BLaER1 (cell line): Measurements from ENCODE around the gene SYT9.

Experiments
- H3K27ac ChIP-seq: shearing (Covaris generic); formaldehyde crosslinking; 2 replicates; pipeline ENCODE4 v1.8.1; 2022
- H3K27me3 ChIP-seq: shearing (Covaris generic); formaldehyde crosslinking; 2 replicates; pipeline ENCODE4 v1.8.1; 2022
- H3K36me3 ChIP-seq: shearing (Covaris generic); formaldehyde crosslinking; 2 replicates; pipeline ENCODE4 v1.8.1; 2022
- H3K4me1 ChIP-seq: shearing (Covaris generic); formaldehyde crosslinking; 2 replicates; pipeline ENCODE4 v1.8.1; 2022
- H3K4me2 ChIP-seq: shearing (Covaris generic); formaldehyde crosslinking; 2 replicates; pipeline ENCODE4 v1.8.1; 2022
- H3K4me3 ChIP-seq: shearing (Covaris generic); formaldehyde crosslinking; 2 replicates; pipeline ENCODE4 v1.8.1; 2022
- H3K9ac ChIP-seq: shearing (Covaris generic); formaldehyde crosslinking; 2 replicates; pipeline ENCODE4 v1.8.1; 2022
- H3K9me3 ChIP-seq: shearing (Covaris generic); formaldehyde crosslinking; 2 replicates; pipeline ENCODE4 v1.8.1; 2022
- H4K20me1 ChIP-seq: shearing (Covaris generic); formaldehyde crosslinking; 2 replicates; pipeline ENCODE4 v1.8.1; 2022
- Cebpa-rat ChIP-seq: shearing (Covaris generic); IDR thresholded peaks from 2 replicates; pipeline ENCODE4 v1.8.1; 2022

SYT9 gene

DNA sequence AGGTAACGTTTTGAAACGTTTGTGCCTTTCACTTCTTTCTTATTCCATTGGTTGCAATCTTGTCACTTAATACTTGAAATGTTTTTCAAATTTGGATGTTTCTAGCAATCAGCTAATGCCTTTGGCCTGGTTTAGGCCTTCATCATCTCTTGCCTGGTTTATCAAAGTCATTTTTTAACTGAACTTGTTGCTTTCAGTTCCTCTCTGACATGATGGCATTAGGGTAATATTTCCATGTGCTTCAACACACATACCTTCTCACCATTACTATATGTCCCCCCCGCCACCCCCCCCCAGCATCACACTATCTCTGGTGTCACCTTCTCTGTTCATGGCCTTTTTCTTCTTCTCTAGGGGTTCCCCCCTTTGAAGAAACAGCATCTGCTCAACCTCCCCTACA is 1.5 kb upstream of the SYT9 start:
- Histone ChIP-seq H4K20me1 (no peaks in the 10 kb centered on the region), H3K4me1 (no peaks in the 10 kb centered on the region), H3K36me3 (no peaks in the 10 kb centered on the region), H3K27me3 (no peaks in the 10 kb centered on the region), H3K4me3 (no peak overlapping the region), H3K27ac (no peak overlapping the region), H3K9me3 (peaks cover 21% of the 10 kb centered on the region), H3K9ac (no peak overlapping the region), H3K4me2 (no peak overlapping the region)
- no peak for TF ChIP-seq Cebpa-rat

GRCh38 chr11:7251487-7251835 is 243 bp upstream of the SYT9 start:
- no peaks in the 10 kb centered on the region for H3K27me3 ChIP-seq
- TF ChIP-seq Cebpa-rat: no peak
- peaks cover 21% of the 10 kb centered on the region for H3K9me3 ChIP-seq
- H3K4me2 ChIP-seq: no peak overlapping the region
- H3K4me3 ChIP-seq: no peak overlapping the region
- H3K36me3 ChIP-seq: no peaks in the 10 kb centered on the region
- no peaks in the 10 kb centered on the region for H3K4me1 ChIP-seq
- no peak overlapping the region for H3K9ac ChIP-seq
- H3K27ac ChIP-seq: no peak overlapping the region
- no peaks in the 10 kb centered on the region for H4K20me1 ChIP-seq

DNA sequence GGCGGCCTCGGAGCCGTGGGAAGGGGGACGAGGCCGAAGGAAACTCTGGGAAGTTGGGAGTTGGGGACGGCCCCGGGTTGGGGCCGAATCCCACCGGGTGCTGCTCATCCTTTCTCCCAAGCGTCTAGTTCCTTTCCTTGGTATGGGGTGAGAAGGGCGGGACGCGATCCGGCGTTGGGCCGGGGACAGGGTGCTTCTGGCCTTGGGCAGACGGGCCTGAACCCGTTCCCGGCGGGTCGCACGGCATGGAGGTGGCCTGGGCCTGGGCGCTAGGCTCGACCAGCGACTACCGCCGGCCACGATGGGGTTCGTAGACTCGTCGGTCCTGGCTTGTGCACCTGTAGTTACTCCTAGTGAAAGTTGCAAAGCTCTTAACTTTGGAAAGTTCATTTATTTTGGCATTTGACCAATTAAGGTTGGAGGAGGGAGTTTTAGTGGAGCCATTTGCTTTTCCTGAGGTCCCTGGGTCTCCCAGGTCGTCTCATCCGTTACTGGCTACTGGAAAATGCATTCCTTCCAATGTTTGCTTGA is 1.0 kb downstream of the SYT9 start:
- H3K9me3 ChIP-seq: peaks cover 21% of the 10 kb centered on the region
- H3K9ac ChIP-seq: no peak overlapping the region
- H3K27ac ChIP-seq: no peak overlapping the region
- H3K36me3 ChIP-seq: no peaks in the 10 kb centered on the region
- no peak overlapping the region for H3K4me2 ChIP-seq
- H3K27me3 ChIP-seq: no peaks in the 10 kb centered on the region
- H3K4me3 ChIP-seq: no peak overlapping the region
- no peaks in the 10 kb centered on the region for H4K20me1 ChIP-seq
- TF ChIP-seq Cebpa-rat: no peak
- H3K4me1 ChIP-seq: no peaks in the 10 kb centered on the region

- Histone ChIP-seq H3K4me3 (no peak overlapping the region), H3K36me3 (no peaks in the 10 kb centered on the region), H3K27me3 (no peaks in the 10 kb centered on the region), H3K4me2 (no peak overlapping the region), H4K20me1 (no peaks in the 10 kb centered on the region), H3K27ac (no peak overlapping the region), H3K9ac (no peak overlapping the region), H3K4me1 (no peaks in the 10 kb centered on the region), H3K9me3 (peaks cover 21% of the 10 kb centered on the region)
- TF ChIP-seq Cebpa-rat: no peak
Observed at GRCh38 chr11:7253800-7254199, 2.1 kb downstream of the SYT9 start.

DNA sequence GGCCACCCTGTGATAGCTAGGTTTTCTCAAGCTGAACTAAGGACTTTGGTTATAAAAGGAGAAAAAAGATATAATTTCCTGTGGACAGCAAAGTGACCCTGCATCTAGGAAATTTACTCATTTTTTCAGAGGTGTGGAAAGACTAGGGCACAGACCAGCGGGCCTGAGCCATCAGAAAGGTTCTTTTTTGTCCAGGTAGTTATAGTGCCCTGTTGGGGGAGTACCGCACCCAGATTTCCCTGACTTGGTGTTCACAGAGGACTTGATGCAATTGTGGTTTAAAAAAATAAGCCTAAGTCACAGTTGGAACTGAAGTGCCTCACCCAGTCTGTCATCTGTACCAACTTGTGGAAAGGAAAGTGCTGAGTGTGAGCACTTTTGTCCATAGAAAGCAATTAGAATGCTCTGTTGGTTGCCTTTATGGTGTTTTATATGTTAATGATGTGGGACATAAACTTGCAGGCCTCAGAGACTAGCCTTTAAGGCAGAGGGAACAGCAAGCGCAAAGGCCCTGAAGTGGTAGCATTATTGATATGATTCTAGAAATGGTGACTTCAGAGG is 3.1 kb downstream of the SYT9 start:
- H3K4me2 ChIP-seq: no peak overlapping the region
- no peak overlapping the region for H3K4me3 ChIP-seq
- H3K27ac ChIP-seq: no peak overlapping the region
- H3K27me3 ChIP-seq: no peaks in the 10 kb centered on the region
- no peak for TF ChIP-seq Cebpa-rat
- H4K20me1 ChIP-seq: no peaks in the 10 kb centered on the region
- H3K9me3 ChIP-seq: peaks cover 21% of the 10 kb centered on the region
- no peaks in the 10 kb centered on the region for H3K4me1 ChIP-seq
- no peaks in the 10 kb centered on the region for H3K36me3 ChIP-seq
- no peak overlapping the region for H3K9ac ChIP-seq

DNA sequence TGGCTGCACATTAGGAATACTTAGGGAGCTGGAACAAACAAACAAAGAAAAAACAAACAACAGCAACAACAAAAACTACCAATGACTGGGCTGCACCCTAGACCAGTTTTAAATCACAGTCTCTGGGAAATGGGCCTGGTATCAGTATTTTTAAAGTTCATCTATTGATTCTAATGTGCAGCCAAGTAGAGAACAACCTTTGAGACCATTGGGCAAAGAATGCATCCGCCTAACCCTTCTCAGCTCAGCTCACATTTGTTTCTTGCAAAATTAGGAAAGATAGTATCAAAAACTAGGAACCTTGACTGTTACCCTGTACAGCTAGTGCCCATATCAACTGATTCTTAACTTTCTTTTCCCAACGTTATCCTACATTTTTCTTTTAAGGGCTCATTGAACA is 5.2 kb downstream of the SYT9 start:
- no peaks in the 10 kb centered on the region for H3K27me3 ChIP-seq
- no peaks in the 10 kb centered on the region for H4K20me1 ChIP-seq
- H3K4me3 ChIP-seq: no peak overlapping the region
- H3K9me3 ChIP-seq: peaks cover 10% of the 10 kb centered on the region
- H3K9ac ChIP-seq: no peak overlapping the region
- no peaks in the 10 kb centered on the region for H3K36me3 ChIP-seq
- no peak overlapping the region for H3K4me2 ChIP-seq
- TF ChIP-seq Cebpa-rat: no peak
- H3K4me1 ChIP-seq: no peaks in the 10 kb centered on the region
- H3K27ac ChIP-seq: no peak overlapping the region

- Histone ChIP-seq H3K36me3 (no peaks in the 10 kb centered on the region), H3K9me3 (peaks cover 2% of the 10 kb centered on the region; the same call in 1 of the 2 replicates), H4K20me1 (no peaks in the 10 kb centered on the region), H3K27ac (no peak overlapping the region), H3K27me3 (no peaks in the 10 kb centered on the region), H3K4me1 (no peaks in the 10 kb centered on the region), H3K4me3 (no peak overlapping the region), H3K9ac (no peak overlapping the region), H3K4me2 (no peak overlapping the region)
- TF ChIP-seq Cebpa-rat: no peak
Observed at GRCh38 chr11:7257724-7258123, 6.0 kb downstream of the SYT9 start.

GRCh38 chr11:7261578-7261977 is 9.9 kb downstream of the SYT9 start:
- no peak overlapping the region for H3K4me3 ChIP-seq
- H4K20me1 ChIP-seq: no peaks in the 10 kb centered on the region
- H3K9me3 ChIP-seq: no peaks in the 10 kb centered on the region
- H3K36me3 ChIP-seq: no peaks in the 10 kb centered on the region
- H3K4me1 ChIP-seq: no peaks in the 10 kb centered on the region
- no peak overlapping the region for H3K4me2 ChIP-seq
- no peak overlapping the region for H3K27ac ChIP-seq
- H3K27me3 ChIP-seq: no peaks in the 10 kb centered on the region
- no peak overlapping the region for H3K9ac ChIP-seq
- TF ChIP-seq Cebpa-rat: no peak

DNA sequence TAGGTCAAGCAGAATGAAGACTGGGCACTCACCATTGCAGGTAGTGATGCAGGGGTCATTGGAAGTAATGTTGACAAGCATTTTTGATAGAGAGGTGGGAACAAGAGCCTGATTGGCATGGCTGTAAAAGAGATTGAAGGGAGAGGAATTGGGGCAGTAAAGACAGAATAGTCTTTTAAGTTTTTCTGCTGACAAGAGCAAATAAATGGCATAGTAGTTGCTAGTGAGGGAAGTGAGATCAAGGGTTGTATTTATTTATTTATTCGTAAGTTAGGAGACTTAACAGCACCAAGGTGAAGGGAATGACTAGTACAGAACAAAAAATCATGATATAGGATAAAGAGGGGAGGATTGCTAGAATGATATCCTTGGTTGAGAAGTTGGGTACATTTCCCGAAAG is 11.0 kb downstream of the SYT9 start:
- Histone ChIP-seq H3K4me3 (no peak overlapping the region), H3K9me3 (no peaks in the 10 kb centered on the region), H3K4me2 (no peak overlapping the region), H3K27ac (no peak overlapping the region), H4K20me1 (no peaks in the 10 kb centered on the region), H3K27me3 (no peaks in the 10 kb centered on the region), H3K36me3 (no peaks in the 10 kb centered on the region), H3K4me1 (no peaks in the 10 kb centered on the region), H3K9ac (no peak overlapping the region)
- no peak for TF ChIP-seq Cebpa-rat

GRCh38 chr11:7263842-7264241 is 12.1 kb downstream of the SYT9 start:
- H4K20me1 ChIP-seq: no peaks in the 10 kb centered on the region
- H3K4me3 ChIP-seq: no peak overlapping the region
- no peak for TF ChIP-seq Cebpa-rat
- H3K27me3 ChIP-seq: no peaks in the 10 kb centered on the region
- H3K9me3 ChIP-seq: no peaks in the 10 kb centered on the region
- no peak overlapping the region for H3K27ac ChIP-seq
- H3K9ac ChIP-seq: no peak overlapping the region
- no peaks in the 10 kb centered on the region for H3K4me1 ChIP-seq
- H3K4me2 ChIP-seq: no peak overlapping the region
- H3K36me3 ChIP-seq: no peaks in the 10 kb centered on the region

GRCh38 chr11:7268758-7269157 is 17.1 kb downstream of the SYT9 start:
- Histone ChIP-seq H3K4me2 (no peak overlapping the region), H3K36me3 (no peaks in the 10 kb centered on the region), H3K9ac (no peak overlapping the region), H3K27ac (no peak overlapping the region), H3K27me3 (no peaks in the 10 kb centered on the region), H3K4me3 (no peak overlapping the region), H3K4me1 (no peaks in the 10 kb centered on the region), H3K9me3 (no peaks in the 10 kb centered on the region), H4K20me1 (no peaks in the 10 kb centered on the region)
- no peak for TF ChIP-seq Cebpa-rat
